ENCODE data around the gene SLC13A4.
"Not testable (repeated sequence)": the region's sequence is repeated elsewhere in the genome, so short reads cannot be mapped to it uniquely, and the experiment has no call there.

Gene SLC13A4

GRCh38 chr7:135661311-135662122, 66.5 kb downstream of the SLC13A4 start:
- H3K9me3 Mint-ChIP-seq: no peaks in the 10 kb centered on the region
- ATAC-seq (no peak), DNase-seq (no peak)
- peak overlapping the region; percentile 99 for H3K27ac Mint-ChIP-seq
- peak overlapping the region; percentile 98 for H3K4me3 Mint-ChIP-seq
- peaks cover 45% of the 10 kb centered on the region for H3K4me1 Mint-ChIP-seq
- peaks cover 12% of the 10 kb centered on the region for H3K36me3 Mint-ChIP-seq (ENCODE audit: low read depth)
- no peaks in the 10 kb centered on the region for H3K27me3 Mint-ChIP-seq

GRCh38 chr7:135659159-135659846, 68.7 kb downstream of the SLC13A4 start:
- no peak for ATAC-seq
- Mint-ChIP-seq H3K4me3 (no peak overlapping the region), H3K4me1 (peaks cover 25% of the 10 kb centered on the region), H3K27me3 (no peaks in the 10 kb centered on the region), H3K27ac (no peak overlapping the region), H3K36me3 (ENCODE audit: low read depth) (peaks cover 8% of the 10 kb centered on the region), H3K9me3 (no peaks in the 10 kb centered on the region)
- no peak for DNase-seq

GRCh38 chr7:135658564-135658963, 69.4 kb downstream of the SLC13A4 start:
- Mint-ChIP-seq H3K27me3 (no peaks in the 10 kb centered on the region), H3K4me3 (no peak overlapping the region), H3K27ac (no peak overlapping the region), H3K36me3 (ENCODE audit: low read depth) (peaks cover 8% of the 10 kb centered on the region), H3K9me3 (no peaks in the 10 kb centered on the region), H3K4me1 (peaks cover 18% of the 10 kb centered on the region)
- no peak for ATAC-seq
- DNase-seq: no peak

- Mint-ChIP-seq H3K9me3 (no peaks in the 10 kb centered on the region), H3K4me1 (no peaks in the 10 kb centered on the region), H3K27ac (no peak overlapping the region), H3K36me3 (ENCODE audit: low read depth) (peaks cover 9% of the 10 kb centered on the region), H3K27me3 (no peaks in the 10 kb centered on the region), H3K4me3 (no peak overlapping the region)
- ATAC-seq (no peak), DNase-seq (no peak)
Measured at GRCh38 chr7:135653340-135654080, 74.5 kb downstream of the SLC13A4 start.

- H3K36me3 Mint-ChIP-seq (ENCODE audit: low read depth): peaks cover 22% of the 10 kb centered on the region
- no peaks in the 10 kb centered on the region for H3K27me3 Mint-ChIP-seq
- no peak overlapping the region for H3K4me3 Mint-ChIP-seq
- H3K4me1 Mint-ChIP-seq: no peaks in the 10 kb centered on the region
- DNase-seq: no peak
- H3K27ac Mint-ChIP-seq: no peak overlapping the region
- no peak for ATAC-seq
- no peaks in the 10 kb centered on the region for H3K9me3 Mint-ChIP-seq
Measured at GRCh38 chr7:135650831-135651573, 77.0 kb downstream of the SLC13A4 start.

GRCh38 chr7:135648235-135648634, 79.8 kb downstream of the SLC13A4 start:
- Mint-ChIP-seq H3K27me3 (no peaks in the 10 kb centered on the region), H3K27ac (no peak overlapping the region), H3K9me3 (no peaks in the 10 kb centered on the region), H3K4me3 (no peak overlapping the region), H3K4me1 (no peaks in the 10 kb centered on the region), H3K36me3 (ENCODE audit: low read depth) (peaks cover 41% of the 10 kb centered on the region)
- ATAC-seq: no peak
- DNase-seq: no peak

GRCh38 chr7:135647755-135648154, 80.2 kb downstream of the SLC13A4 start:
- DNase-seq (no peak), ATAC-seq (no peak)
- H3K27me3 Mint-ChIP-seq: no peaks in the 10 kb centered on the region
- H3K27ac Mint-ChIP-seq: no peak overlapping the region
- H3K4me1 Mint-ChIP-seq: no peaks in the 10 kb centered on the region
- no peak overlapping the region for H3K4me3 Mint-ChIP-seq
- peaks cover 41% of the 10 kb centered on the region for H3K36me3 Mint-ChIP-seq (ENCODE audit: low read depth)
- no peaks in the 10 kb centered on the region for H3K9me3 Mint-ChIP-seq

GRCh38 chr7:135645296-135645904, 82.6 kb downstream of the SLC13A4 start:
- Mint-ChIP-seq H3K9me3 (no peaks in the 10 kb centered on the region), H3K36me3 (ENCODE audit: low read depth) (peaks cover 51% of the 10 kb centered on the region), H3K27me3 (no peaks in the 10 kb centered on the region), H3K4me1 (no peaks in the 10 kb centered on the region), H3K27ac (no peak overlapping the region), H3K4me3 (no peak overlapping the region)
- ATAC-seq: peak; percentile 46
- DNase-seq: no peak

- no peaks in the 10 kb centered on the region for H3K9me3 Mint-ChIP-seq
- ATAC-seq: no peak
- H3K4me3 Mint-ChIP-seq: no peak overlapping the region
- no peak overlapping the region for H3K27ac Mint-ChIP-seq
- peaks cover 55% of the 10 kb centered on the region for H3K36me3 Mint-ChIP-seq (ENCODE audit: low read depth)
- no peaks in the 10 kb centered on the region for H3K4me1 Mint-ChIP-seq
- no peaks in the 10 kb centered on the region for H3K27me3 Mint-ChIP-seq
- no peak for DNase-seq
Measured at GRCh38 chr7:135644729-135645128, 83.3 kb downstream of the SLC13A4 start.

- DNase-seq (no peak), ATAC-seq (no peak)
- Mint-ChIP-seq H3K4me1 (no peaks in the 10 kb centered on the region), H3K27me3 (no peaks in the 10 kb centered on the region), H3K27ac (peak overlapping the region; percentile 12), H3K4me3 (no peak overlapping the region), H3K36me3 (ENCODE audit: low read depth) (peaks cover 55% of the 10 kb centered on the region), H3K9me3 (no peaks in the 10 kb centered on the region)
Measured at GRCh38 chr7:135644154-135644553, 83.8 kb downstream of the SLC13A4 start.

- not testable (repeated sequence) for ATAC-seq, H3K4me3 Mint-ChIP-seq, H3K27ac Mint-ChIP-seq, DNase-seq, H3K4me1 Mint-ChIP-seq, H3K9me3 Mint-ChIP-seq, H3K27me3 Mint-ChIP-seq
- peaks cover 55% of the 10 kb centered on the region for H3K36me3 Mint-ChIP-seq (ENCODE audit: low read depth)
Measured at GRCh38 chr7:135639690-135640089, 88.3 kb downstream of the SLC13A4 start.

GRCh38 chr7:135634191-135634878, 93.7 kb downstream of the SLC13A4 start:
- Mint-ChIP-seq H3K4me1 (no peaks in the 10 kb centered on the region), H3K27me3 (no peaks in the 10 kb centered on the region), H3K4me3 (no peak overlapping the region), H3K36me3 (ENCODE audit: low read depth) (peaks cover 53% of the 10 kb centered on the region), H3K27ac (no peak overlapping the region), H3K9me3 (no peaks in the 10 kb centered on the region)
- ATAC-seq: no peak
- DNase-seq: no peak

All from activated naive CD8-positive, alpha-beta T cell treated with anti-CD3 and anti-CD28 coated beads, Interleukin-2, amount 50 U/mL, for 24 hours (primary cell).